ENCODE data around the gene CDC23.

CDC23 gene

DNA sequence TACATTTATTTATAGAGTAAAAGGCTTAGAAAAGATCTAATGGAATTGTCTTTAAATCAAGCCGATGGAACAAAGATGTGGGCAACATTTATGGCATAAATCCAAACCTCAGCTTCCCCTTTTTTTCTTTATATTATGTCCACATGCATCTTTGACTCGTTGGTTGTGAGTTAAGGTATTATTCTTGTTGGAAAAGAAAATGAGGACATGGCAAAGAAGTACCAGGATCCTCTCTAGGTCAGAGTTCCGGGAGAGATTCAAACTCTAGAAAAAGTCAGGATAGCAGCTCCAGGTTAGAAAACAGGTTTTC is 73.4 kb downstream of the CDC23 start:
- no peak for ATAC-seq

DNA sequence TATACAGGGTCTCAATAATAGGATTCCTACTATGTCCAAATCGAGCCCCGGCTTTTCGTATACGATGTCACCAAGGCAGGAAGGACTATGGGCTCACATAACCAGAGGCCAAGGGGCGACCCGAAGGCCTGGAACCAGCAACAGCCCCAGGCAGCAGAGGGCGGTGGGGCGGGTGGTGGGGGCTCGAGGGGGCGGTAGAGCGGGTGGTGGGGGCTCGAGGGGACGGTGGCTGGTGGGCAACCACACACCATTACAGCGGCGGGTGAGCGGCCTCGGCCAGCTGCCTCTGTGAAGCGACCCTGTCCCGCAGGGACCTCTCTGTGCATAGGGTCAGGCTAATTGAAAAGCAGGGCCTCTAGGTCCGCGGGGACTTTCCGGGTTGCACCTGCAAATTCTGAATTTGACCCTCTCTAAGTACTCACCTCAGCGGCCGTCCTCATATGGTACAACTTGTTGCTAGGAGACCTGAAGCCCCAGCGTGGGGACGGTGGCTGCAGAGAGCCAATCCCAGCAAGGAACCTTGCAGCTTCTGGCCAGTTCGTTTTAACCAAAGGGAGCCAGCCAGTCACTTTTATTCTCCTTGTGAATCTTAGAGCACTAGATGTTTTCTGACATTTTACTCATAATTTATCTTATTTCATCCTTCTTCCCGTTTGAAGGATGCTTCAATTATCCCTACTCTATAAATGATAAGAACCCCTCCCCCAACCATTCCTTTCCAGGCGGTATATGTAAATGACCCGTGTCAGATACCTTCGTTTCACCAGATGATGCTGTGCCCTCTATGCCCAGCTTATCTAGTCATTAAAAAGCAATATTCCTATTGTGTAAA is 74.0 kb downstream of the CDC23 start, which contains the start of gene NME5:
TSS of gene NME5 (minus strand) at position 480 of the 832 bp plus-strand sequence. CDS start 648 bp downstream, outside the sequence.
- ATAC-seq: no peak
